HCT116 (cell line): ENCODE measurements around the gene RPL19. TPM values are rescaled to one million over a fixed set of nuclear protein-coding genes. Genes with fewer than 3 reads are reported as not detected.

Source experiments
- ATAC-seq: fragments of 200-7000 bp; cut with Tn5 transposase; 2 replicates; pipeline ENCODE4 v1.9.1; 2020; ENCODE audit warnings: mild to moderate bottlenecking, moderate library complexity
- BruUV-seq: library from RNA; stranded (reverse); fragments of 400-500 nt; replicated peaks from 2 replicates; lab custom pipeline; 2021; lab: Mats Ljungman, UMichigan
- CTCF ChIA-PET: fragments of 300-600 bp; sonication (Branson Sonifier 250); formaldehyde crosslinking; loops from one replicate; lab custom pipeline; 2021; ENCODE audit warnings: antibody characterized with exemption; lab: Charles Lee
- POLR2A ChIA-PET: fragments of 300-600, 350-600 bp; sonication (Branson Sonifier 250); formaldehyde crosslinking; loops from one replicate; lab custom pipeline; 2021; ENCODE audit warnings: antibody characterized with exemption; lab: Charles Lee
- RAD21 ChIA-PET, 2 experiments: fragments of 300-600 bp; sonication (Branson Sonifier 250); formaldehyde crosslinking; loops; one replicate each; lab custom pipeline; 2023; ENCODE audit warnings: low total read pairs in 2 of 2; ENCODE audit not compliant: uncharacterized antibody in 2 of 2, unreplicated experiment in 2 of 2, low non-redundant PET in 1 of 2; lab: Charles Lee
- DNase-seq: peaks from one replicate; pipeline ENCODE4 v3.0.0-alpha.2; 2010; ENCODE audit warnings: low read depth, low spot score
- H2AFZ ChIP-seq: fragments of 200-600 bp; shearing (Covaris generic), sonication (generic); 2 replicates; pipeline ENCODE4 v1.6.1; 2017; ENCODE audit warnings: low read depth, mixed run types, mixed read lengths, antibody characterized with exemption, low read length; ENCODE audit not compliant: poor library complexity, severe bottlenecking
- H3K27ac ChIP-seq: 2 replicates; pipeline ENCODE4 v1.5.1; 2012; ENCODE audit warnings: low read depth, low read length
- H3K27me3 ChIP-seq: fragments of 200-600 bp; sonication (generic); 2 replicates; pipeline ENCODE4 v1.6.1; 2016; ENCODE audit warnings: mixed run types, low read length, mixed read lengths; ENCODE audit not compliant: insufficient read depth
- H3K36me3 ChIP-seq, 2 experiments: fragments of 200-500 bp in 1 of 2; fragments of 200-600 bp in 1 of 2; sonication (Bioruptor generic) in 1 of 2; sonication (generic) in 1 of 2; 2 replicates each; pipeline versions ENCODE4 v1.5.1 to v1.6.1; 2014 to 2016; ENCODE audit warnings: low read length in 2 of 2, inconsistent platforms in 1 of 2, mixed read lengths in 1 of 2, mixed run types in 1 of 2; ENCODE audit not compliant: insufficient read depth in 2 of 2, control insufficient read depth in 1 of 2
- H3K4me1 ChIP-seq, 2 experiments: fragments of 200-600 bp in 1 of 2; sonication (generic) in 1 of 2; 2 replicates each; pipeline versions ENCODE4 v1.5.1 to v1.6.1; 2012 to 2017; ENCODE audit warnings: low read length in 2 of 2, inconsistent platforms in 1 of 2, mild to moderate bottlenecking in 1 of 2, mixed read lengths in 1 of 2, mixed run types in 1 of 2, moderate library complexity in 1 of 2; ENCODE audit not compliant: insufficient read depth in 2 of 2, control insufficient read depth in 1 of 2
- H3K4me2 ChIP-seq: fragments of 200-600 bp; sonication (generic); 2 replicates; pipeline ENCODE4 v1.6.1; 2017; ENCODE audit warnings: mixed run types, low read length, mixed read lengths
- H3K4me3 ChIP-seq, 2 experiments: fragments of 200-600 bp in 1 of 2; sonication (generic) in 1 of 2; replicated peaks in 1 of 2; 2 replicates each; pipeline ENCODE4 v1.5.1; 2011 to 2016; ENCODE audit warnings: low read length in 2 of 2, control low read depth in 1 of 2, low read depth in 1 of 2, mild to moderate bottlenecking in 1 of 2, mixed read lengths in 1 of 2, mixed run types in 1 of 2
- H3K79me2 ChIP-seq: fragments of 200-600 bp; sonication (generic); 2 replicates; pipeline ENCODE4 v1.6.1; 2017; ENCODE audit warnings: mild to moderate bottlenecking, mixed run types, low read length, moderate library complexity, mixed read lengths; ENCODE audit not compliant: insufficient read depth
- H3K9ac ChIP-seq: fragments of 200-600 bp; sonication (generic); 2 replicates; pipeline ENCODE4 v1.6.1; 2016; ENCODE audit warnings: low read length, mixed read lengths
- H3K9me2 ChIP-seq: fragments of 200-600 bp; sonication (generic), shearing (Covaris generic); 2 replicates; pipeline ENCODE4 v1.6.1; 2017; ENCODE audit warnings: mixed run types, mild to moderate bottlenecking, moderate library complexity; ENCODE audit not compliant: insufficient read depth
- H3K9me3 ChIP-seq, 2 experiments: fragments of 200-500 bp in 1 of 2; fragments of 200-600 bp in 1 of 2; sonication (Bioruptor generic) in 1 of 2; sonication (generic) in 1 of 2; 2 replicates each; pipeline ENCODE4 v1.6.1; 2014 to 2017; ENCODE audit warnings: low read length in 2 of 2, mixed read lengths in 2 of 2, inconsistent platforms in 1 of 2, low read depth in 1 of 2, mild to moderate bottlenecking in 1 of 2, mixed run types in 1 of 2, moderate library complexity in 1 of 2; ENCODE audit not compliant: control insufficient read depth in 1 of 2, insufficient read depth in 1 of 2
- H4K20me1 ChIP-seq: fragments of 200-600 bp; sonication (generic), shearing (Covaris generic); 2 replicates; pipeline ENCODE4 v1.6.1; 2017; ENCODE audit warnings: mixed run types, mild to moderate bottlenecking, moderate library complexity; ENCODE audit not compliant: insufficient read depth
- ATF3 ChIP-seq: IDR thresholded peaks from 2 replicates; pipeline ENCODE4 v1.6.1; 2012
- CBX3 ChIP-seq: IDR thresholded peaks from 2 replicates; pipeline ENCODE4 v1.6.1; 2012; ENCODE audit warnings: low read depth
- CEBPB ChIP-seq: IDR thresholded peaks from 2 replicates; pipeline ENCODE4 v1.6.1; 2012; ENCODE audit warnings: low read depth
- CTCF ChIP-seq, 3 experiments: fragments of 200-600 bp in 1 of 3; sonication (generic) in 1 of 3; IDR thresholded peaks in 2 of 3; conservative IDR thresholded peaks in 1 of 3; 2 replicates each; pipeline ENCODE4 v1.5.1; 2012 to 2017; ENCODE audit warnings: low read depth in 2 of 3, low read length in 2 of 3, antibody characterized with exemption in 1 of 3, borderline replicate concordance in 1 of 3, control low read depth in 1 of 3, mild to moderate bottlenecking in 1 of 3, mixed read lengths in 1 of 3, mixed run types in 1 of 3, moderate library complexity in 1 of 3; ENCODE audit not compliant: insufficient read depth in 1 of 3
- EGR1 ChIP-seq: IDR thresholded peaks from 2 replicates; pipeline ENCODE4 v1.6.1; 2012; ENCODE audit warnings: low read depth
- ELF1 ChIP-seq: IDR thresholded peaks from 2 replicates; pipeline ENCODE4 v1.6.1; 2012; ENCODE audit warnings: low read depth, borderline replicate concordance
- EZH2 ChIP-seq: fragments of 200-600 bp; sonication (generic); IDR thresholded peaks from 2 replicates; pipeline ENCODE4 v1.6.1; 2017; ENCODE audit warnings: antibody characterized with exemption, mixed run types
- EZH2phosphoT487 ChIP-seq: fragments of 200-600 bp; IDR thresholded peaks from 2 replicates; pipeline ENCODE4 v1.6.1; 2018; ENCODE audit warnings: antibody characterized with exemption, borderline replicate concordance
- FOSL1 ChIP-seq: IDR thresholded peaks from 2 replicates; pipeline ENCODE4 v1.6.1; 2012; ENCODE audit warnings: low read depth
- JUND ChIP-seq: IDR thresholded peaks from 2 replicates; pipeline ENCODE4 v1.6.1; 2012
- POLR2AphosphoS5 ChIP-seq: IDR thresholded peaks from 2 replicates; pipeline ENCODE4 v1.6.1; 2011; ENCODE audit warnings: mild to moderate bottlenecking, low read depth, low read length, moderate library complexity
- RAD21 ChIP-seq: IDR thresholded peaks from 2 replicates; pipeline ENCODE4 v1.6.1; 2012; ENCODE audit warnings: low read depth, mild to moderate bottlenecking
- REST ChIP-seq: IDR thresholded peaks from 2 replicates; pipeline ENCODE4 v1.6.1; 2012; ENCODE audit warnings: low read depth
- SIN3A ChIP-seq: IDR thresholded peaks from 2 replicates; pipeline ENCODE4 v1.6.1; 2012; ENCODE audit warnings: low read depth
- SRF ChIP-seq: IDR thresholded peaks from 2 replicates; pipeline ENCODE4 v1.6.1; 2012; ENCODE audit warnings: low read depth
- TCF7L2 ChIP-seq: IDR thresholded peaks from 2 replicates; pipeline ENCODE4 v1.7.0; 2011; ENCODE audit warnings: borderline replicate concordance, inconsistent platforms; ENCODE audit not compliant: insufficient read depth, insufficient read length; ENCODE audit errors: extremely low read depth
- YY1 ChIP-seq: IDR thresholded peaks from 2 replicates; pipeline ENCODE4 v1.6.1; 2011; ENCODE audit warnings: low read length, low read depth, moderate library complexity, mild to moderate bottlenecking; ENCODE audit not compliant: insufficient replicate concordance; ENCODE audit errors: extremely low read depth
- ZBTB33 ChIP-seq: IDR thresholded peaks from 2 replicates; pipeline ENCODE4 v1.6.1; 2011; ENCODE audit warnings: mild to moderate bottlenecking, low read length, moderate library complexity; ENCODE audit not compliant: insufficient replicate concordance; ENCODE audit errors: extremely low read depth
- ZFX ChIP-seq: fragments of 450-650 bp; IDR thresholded peaks from 2 replicates; pipeline ENCODE4 v1.6.1; 2017
- ZNF274 ChIP-seq: fragments of 200-500 bp; sonication (Bioruptor generic); IDR thresholded peaks from 2 replicates; pipeline ENCODE4 v1.6.1; 2014; ENCODE audit warnings: mild to moderate bottlenecking, low read depth, low read length, inconsistent platforms
- intact Hi-C: fragments of 100-400 bp; cut with micrococcal nuclease; formaldehyde crosslinking; loops from 2 replicates; pipeline ENCODE4 v1.10.0; 2022
- total RNA-seq: library from RNA; stranded (reverse); gene quantifications from one replicate; pipeline ENCODE4 v1.2.1, GENCODE V29; 2021; ENCODE audit not compliant: unreplicated experiment

RPL19 gene
- total RNA-seq, 1 experiment from 2014 or later = 2,276 TPM

GRCh38 chr17:39192901-39193300 is 7.2 kb upstream of the RPL19 start:
- H2AFZ ChIP-seq = no peak overlapping the region
- CTCF ChIA-PET = no interaction called here
- no peaks in the 10 kb centered on the region for H3K9me2 ChIP-seq
- no peak overlapping the region for H3K4me2 ChIP-seq
- H3K4me3 ChIP-seq = no peak overlapping the region
- TF ChIP-seq CBX3 (no peak), ATF3 (no peak), JUND (no peak), FOSL1 (no peak), EZH2phosphoT487 (no peak), SIN3A (no peak), CEBPB (no peak), ELF1 (no peak), EGR1 (no peak), RAD21 (no peak), TCF7L2 (no peak), ZFX (no peak), ZNF274 (no peak), CTCF (IDR thresholded peaks at IDR 0.05 in 2 of 3, conservative IDR thresholded peaks at IDR 0.05 in 1 of 3; ENCODE audit: borderline replicate concordance in 1 of 3, insufficient read depth in 1 of 3, low read depth in 2 of 3, low read length in 2 of 3) (no peak), REST (no peak), SRF (no peak), YY1 (no peak), ZBTB33 (no peak), POLR2AphosphoS5 (no peak), EZH2 (no peak)
- DNase-seq = no peak
- intact Hi-C loops = no loop called here
- H4K20me1 ChIP-seq = no peaks in the 10 kb centered on the region
- ATAC-seq = no peak
- H3K9ac ChIP-seq = no peak overlapping the region
- no peaks in the 10 kb centered on the region for H3K9me3 ChIP-seq
- no TSS peak for BruUV-seq
- no peaks in the 10 kb centered on the region for H3K27me3 ChIP-seq
- peaks cover 12% of the 10 kb centered on the region; the same call in 1 of the 2 replicates for H3K79me2 ChIP-seq
- H3K4me1 ChIP-seq = peaks cover 10 to 18% of the 10 kb centered on the region in 2 experiments
- RAD21 ChIA-PET = no interaction called here
- H3K36me3 ChIP-seq = peaks cover 4 to 5% of the 10 kb centered on the region in 2 experiments; a peak in 3 of 4 replicates
- H3K27ac ChIP-seq = no peak overlapping the region
- POLR2A ChIA-PET = no interaction called here
